MM.1S (cell line): Measurements from ENCODE around the gene BTBD9.

Source experiments
- CTCF ChIP-seq: fragments of 300-600 bp; sonication (generic); IDR thresholded peaks from 2 replicates; pipeline ENCODE4 v1.5.1; 2016; ENCODE audit warnings: antibody characterized with exemption, low read length, mixed read lengths
- EZH2 ChIP-seq: fragments of 300-600 bp; sonication (generic); optimal IDR thresholded peaks from 2 replicates; pipeline ENCODE3; 2017; ENCODE audit warnings: low read depth, mild to moderate bottlenecking, antibody characterized with exemption, low read length, mixed read lengths

GRCh38 chr6:38213251-38213658, 426.5 kb downstream of the BTBD9 start:
- TF ChIP-seq CTCF, result no peak
- no peak for TF ChIP-seq EZH2
